Mesenchymal stem cell (in vitro differentiated cells and primary cell): Measurements from ENCODE around the gene CACNA1C.

ENCODE experiments used
- DNase-seq: peaks from one replicate; pipeline ENCODE4 v3.0.0-alpha.2; 2013
- H2AFZ ChIP-seq: one replicate; pipeline ENCODE4 v1.6.1; 2013; ENCODE audit warnings: low read depth, mild to moderate bottlenecking, control low read depth, inconsistent platforms, low read length, moderate library complexity
- H2AK5ac ChIP-seq: 2 replicates; pipeline ENCODE4 v1.6.1; 2013; ENCODE audit warnings: low read length, moderate library complexity, mild to moderate bottlenecking, inconsistent platforms; ENCODE audit not compliant: severe bottlenecking
- H2BK120ac ChIP-seq: one replicate; pipeline ENCODE4 v1.6.1; 2013; ENCODE audit warnings: low read depth, mild to moderate bottlenecking, inconsistent platforms, low read length, moderate library complexity
- H2BK12ac ChIP-seq, 2 experiments: one replicate each; pipeline ENCODE4 v1.6.1; 2013; ENCODE audit warnings: inconsistent platforms in 2 of 2, low read length in 2 of 2, mild to moderate bottlenecking in 2 of 2, moderate library complexity in 2 of 2, control low read depth in 1 of 2
- H2BK15ac ChIP-seq: one replicate; pipeline ENCODE4 v1.6.1; 2013; ENCODE audit warnings: mild to moderate bottlenecking, low read depth, inconsistent platforms; ENCODE audit not compliant: poor library complexity, severe bottlenecking
- H2BK5ac ChIP-seq: 2 replicates; pipeline ENCODE4 v1.6.1; 2013; ENCODE audit warnings: low read depth, mild to moderate bottlenecking, low read length, control low read depth, inconsistent platforms; ENCODE audit not compliant: poor library complexity, severe bottlenecking
- H3K14ac ChIP-seq, 2 experiments: one replicate each; pipeline ENCODE4 v1.6.1; 2013; ENCODE audit warnings: inconsistent platforms in 2 of 2, low read length in 2 of 2, control low read depth in 1 of 2, mild to moderate bottlenecking in 1 of 2, moderate library complexity in 1 of 2
- H3K18ac ChIP-seq, 2 experiments: one replicate each; pipeline ENCODE4 v1.6.1; 2013; ENCODE audit warnings: inconsistent platforms in 2 of 2, low read length in 2 of 2, control low read depth in 1 of 2, low read depth in 1 of 2, mild to moderate bottlenecking in 1 of 2
- H3K23ac ChIP-seq, 2 experiments: one replicate each; pipeline ENCODE4 v1.6.1; 2013; ENCODE audit warnings: inconsistent platforms in 2 of 2, low read length in 2 of 2, mild to moderate bottlenecking in 2 of 2, moderate library complexity in 2 of 2, control low read depth in 1 of 2
- H3K27ac ChIP-seq: 2 replicates; pipeline ENCODE4 v1.5.1; 2013; ENCODE audit warnings: mild to moderate bottlenecking, moderate library complexity, low read length, control low read depth, inconsistent platforms; ENCODE audit not compliant: poor library complexity, severe bottlenecking
- H3K27me3 ChIP-seq, 2 experiments: 2 replicates each; pipeline versions ENCODE4 v1.6.1 to v1.7.0; 2013; ENCODE audit warnings: low read length in 2 of 2, mild to moderate bottlenecking in 2 of 2, moderate library complexity in 2 of 2, control low read depth in 1 of 2, inconsistent platforms in 1 of 2; ENCODE audit not compliant: control insufficient read depth in 1 of 2, insufficient read depth in 1 of 2
- H3K36me3 ChIP-seq, 2 experiments: 2 replicates each; pipeline versions ENCODE4 v1.6.1 to v1.7.0; 2013; ENCODE audit warnings: low read length in 2 of 2, control low read depth in 1 of 2, inconsistent platforms in 1 of 2, low read depth in 1 of 2, mild to moderate bottlenecking in 1 of 2; ENCODE audit not compliant: insufficient read depth in 2 of 2, control insufficient read depth in 1 of 2
- H3K4ac ChIP-seq, 2 experiments: one replicate each; pipeline ENCODE4 v1.6.1; 2013; ENCODE audit warnings: inconsistent platforms in 2 of 2, low read length in 2 of 2, mild to moderate bottlenecking in 2 of 2, moderate library complexity in 2 of 2, control low read depth in 1 of 2, low read depth in 1 of 2
- H3K4me1 ChIP-seq: 2 replicates; pipeline ENCODE4 v1.6.1; 2013; ENCODE audit warnings: low read depth, low read length, control low read depth; ENCODE audit not compliant: control insufficient read depth, insufficient read depth
- H3K4me2 ChIP-seq: 2 replicates; pipeline ENCODE4 v1.6.1; 2013; ENCODE audit warnings: low read length, mild to moderate bottlenecking, inconsistent platforms; ENCODE audit not compliant: poor library complexity, severe bottlenecking
- H3K4me3 ChIP-seq, 2 experiments: 2 replicates each; pipeline versions ENCODE4 v1.5.1 to v1.7.0; 2013; ENCODE audit warnings: low read length in 2 of 2, mild to moderate bottlenecking in 2 of 2, control low read depth in 1 of 2, low read depth in 1 of 2; ENCODE audit not compliant: insufficient read depth in 1 of 2
- H3K79me1 ChIP-seq: replicated peaks from 2 replicates; pipeline ENCODE4 v1.6.1; 2013; ENCODE audit warnings: mild to moderate bottlenecking, control low read depth, low read length, inconsistent platforms; ENCODE audit not compliant: poor library complexity, severe bottlenecking
- H3K9ac ChIP-seq: 2 replicates; pipeline ENCODE4 v1.7.0; 2013; ENCODE audit warnings: mild to moderate bottlenecking, low read length, moderate library complexity
- H3K9me3 ChIP-seq: 2 replicates; pipeline ENCODE4 v1.7.0; 2013; ENCODE audit warnings: mild to moderate bottlenecking, low read length; ENCODE audit not compliant: control insufficient read depth
- H4K8ac ChIP-seq: one replicate; pipeline ENCODE4 v1.6.1; 2013; ENCODE audit warnings: inconsistent platforms, mild to moderate bottlenecking, low read length, moderate library complexity
- H4K91ac ChIP-seq: one replicate; pipeline ENCODE4 v1.6.1; 2013; ENCODE audit warnings: mild to moderate bottlenecking, low read length, inconsistent platforms
- WGBS: methylation state at CpG from one replicate; pipeline ENCODE4 v1.1.7; 2013; ENCODE audit warnings: mixed read lengths; 5-methylcytosine and 5-hydroxymethylcytosine counted together

CACNA1C gene

GRCh38 chr12:2652401-2653081, 599.8 kb downstream of the CACNA1C start:
- H2BK12ac ChIP-seq: no peak overlapping the region
- no peak for DNase-seq
- H3K36me3 ChIP-seq: peaks cover 0 to 43% of the 10 kb centered on the region in 2 experiments
- H2BK120ac ChIP-seq: no peak overlapping the region
- H3K79me1 ChIP-seq: no peaks in the 10 kb centered on the region
- no peak overlapping the region for H3K14ac ChIP-seq
- no peak overlapping the region for H3K27ac ChIP-seq
- H3K4me2 ChIP-seq: no peak overlapping the region
- no peak overlapping the region for H2AK5ac ChIP-seq
- H2AFZ ChIP-seq: no peak overlapping the region
- 81% methylated on average over 33 of the region's 33 CpGs for WGBS
- no peak overlapping the region for H3K4me3 ChIP-seq
- H2BK15ac ChIP-seq: no peak overlapping the region
- no peak overlapping the region for H2BK5ac ChIP-seq
- no peak overlapping the region for H4K8ac ChIP-seq
- no peak overlapping the region for H3K4ac ChIP-seq
- no peaks in the 10 kb centered on the region for H3K9me3 ChIP-seq
- no peak overlapping the region for H4K91ac ChIP-seq
- H3K23ac ChIP-seq: no peak overlapping the region
- peaks cover 0 to 33% of the 10 kb centered on the region in 2 experiments for H3K27me3 ChIP-seq
- H3K9ac ChIP-seq: no peak overlapping the region
- no peaks in the 10 kb centered on the region for H3K4me1 ChIP-seq
- H3K18ac ChIP-seq: no peak overlapping the region

- no peak overlapping the region for H2BK5ac ChIP-seq
- no peak overlapping the region for H4K91ac ChIP-seq
- no peaks in the 10 kb centered on the region for H3K79me1 ChIP-seq
- no peak overlapping the region for H3K27ac ChIP-seq
- no peak overlapping the region for H3K4me3 ChIP-seq
- H3K23ac ChIP-seq: no peak overlapping the region
- WGBS: 94% methylated on average over 22 of the region's 22 CpGs
- H3K4me1 ChIP-seq: no peaks in the 10 kb centered on the region
- no peak overlapping the region for H3K14ac ChIP-seq
- no peak for DNase-seq
- peaks cover 0 to 53% of the 10 kb centered on the region in 2 experiments for H3K36me3 ChIP-seq
- no peak overlapping the region for H3K4ac ChIP-seq
- no peak overlapping the region for H2BK12ac ChIP-seq
- no peak overlapping the region for H3K9ac ChIP-seq
- no peak overlapping the region for H2AK5ac ChIP-seq
- H3K4me2 ChIP-seq: no peak overlapping the region
- H3K18ac ChIP-seq: no peak overlapping the region
- no peak overlapping the region for H2AFZ ChIP-seq
- H3K27me3 ChIP-seq: peaks cover 0 to 32% of the 10 kb centered on the region in 2 experiments
- no peaks in the 10 kb centered on the region for H3K9me3 ChIP-seq
- no peak overlapping the region for H4K8ac ChIP-seq
- no peak overlapping the region for H2BK15ac ChIP-seq
- H2BK120ac ChIP-seq: no peak overlapping the region
Measured at GRCh38 chr12:2653461-2653965, 600.7 kb downstream of the CACNA1C start.

GRCh38 chr12:2654311-2654710, 601.5 kb downstream of the CACNA1C start:
- Histone ChIP-seq H3K4me1 (no peaks in the 10 kb centered on the region), H4K91ac (no peak overlapping the region), H3K9ac (no peak overlapping the region), H3K18ac (no peak overlapping the region), H3K27ac (no peak overlapping the region), H3K23ac (no peak overlapping the region), H2BK5ac (no peak overlapping the region), H3K4me3 (no peak overlapping the region), H2BK12ac (no peak overlapping the region), H3K4me2 (no peak overlapping the region), H3K9me3 (no peaks in the 10 kb centered on the region), H3K27me3 (peaks cover 0 to 24% of the 10 kb centered on the region in 2 experiments), H2AFZ (no peak overlapping the region), H3K36me3 (peaks cover 0 to 58% of the 10 kb centered on the region in 2 experiments), H3K14ac (no peak overlapping the region), H4K8ac (no peak overlapping the region), H2BK120ac (no peak overlapping the region), H2AK5ac (no peak overlapping the region), H2BK15ac (no peak overlapping the region), H3K4ac (no peak overlapping the region), H3K79me1 (no peaks in the 10 kb centered on the region)
- DNase-seq: no peak
- WGBS: over 99% methylated on average over 7 of the region's 8 CpGs

GRCh38 chr12:2654741-2655140, 602.0 kb downstream of the CACNA1C start:
- Histone ChIP-seq H2BK15ac (no peak overlapping the region), H3K23ac (no peak overlapping the region), H2BK120ac (no peak overlapping the region), H3K36me3 (peaks cover 0 to 62% of the 10 kb centered on the region in 2 experiments), H4K91ac (no peak overlapping the region), H3K27ac (no peak overlapping the region), H3K27me3 (peaks cover 0 to 20% of the 10 kb centered on the region in 2 experiments), H2BK12ac (no peak overlapping the region), H3K18ac (no peak overlapping the region), H4K8ac (no peak overlapping the region), H3K9me3 (no peaks in the 10 kb centered on the region), H3K4me3 (no peak overlapping the region), H2AK5ac (no peak overlapping the region), H2BK5ac (no peak overlapping the region), H3K4me1 (no peaks in the 10 kb centered on the region), H3K4me2 (no peak overlapping the region), H2AFZ (no peak overlapping the region), H3K14ac (no peak overlapping the region), H3K79me1 (no peaks in the 10 kb centered on the region), H3K4ac (no peak overlapping the region), H3K9ac (no peak overlapping the region)
- no peak for DNase-seq
- WGBS: 71% methylated on average over 4 of the region's 4 CpGs
